Calu3 (cell line): ENCODE data around the gene FRMD7. TPM values are rescaled to one million over a fixed set of nuclear protein-coding genes. Genes with fewer than 3 reads are reported as not detected.

ENCODE experiments used
- BruUV-seq: library from RNA; stranded (reverse); fragments of 400-500 nt; replicated peaks from 2 replicates; lab custom pipeline; 2021; lab: Mats Ljungman, UMichigan
- CTCF ChIA-PET: fragments of 300-600 bp; sonication (Branson Sonifier 250); formaldehyde crosslinking; loops from one replicate; lab custom pipeline; 2022; ENCODE audit warnings: antibody characterized with exemption; lab: Charles Lee
- DNase-seq: peaks from one replicate; pipeline ENCODE4 v3.0.0; 2022
- H3K27ac Mint-ChIP-seq: one replicate; pipeline ENCODE4 v1.8.0; 2022; ENCODE audit warnings: mixed read lengths; ENCODE audit not compliant: unreplicated experiment
- H3K27me3 Mint-ChIP-seq: one replicate; pipeline ENCODE4 v1.8.0; 2022; ENCODE audit warnings: mixed read lengths; ENCODE audit not compliant: unreplicated experiment
- H3K36me3 Mint-ChIP-seq: one replicate; pipeline ENCODE4 v1.8.0; 2022; ENCODE audit warnings: mild to moderate bottlenecking, moderate library complexity, mixed read lengths; ENCODE audit not compliant: insufficient read depth, unreplicated experiment
- H3K4me1 Mint-ChIP-seq: one replicate; pipeline ENCODE4 v1.8.0; 2022; ENCODE audit warnings: mild to moderate bottlenecking, low read depth, mixed read lengths; ENCODE audit not compliant: unreplicated experiment
- H3K4me3 Mint-ChIP-seq: one replicate; pipeline ENCODE4 v1.8.0; 2022; ENCODE audit warnings: mild to moderate bottlenecking, low read depth, moderate library complexity, mixed read lengths; ENCODE audit not compliant: unreplicated experiment
- H3K9me3 Mint-ChIP-seq: one replicate; pipeline ENCODE4 v1.8.0; 2022; ENCODE audit warnings: low read depth, mixed read lengths; ENCODE audit not compliant: unreplicated experiment
- CTCF ChIP-seq: fragments of 200-600 bp; IDR thresholded peaks from one replicate; pipeline ENCODE4 v1.8.0; 2022; ENCODE audit warnings: antibody characterized with exemption; ENCODE audit not compliant: unreplicated experiment
- intact Hi-C: fragments of 100-400 bp; cut with micrococcal nuclease; formaldehyde crosslinking; loops from one replicate; pipeline ENCODE4 v1.10.0; 2022; ENCODE audit not compliant: unreplicated experiment
- total RNA-seq: library from RNA; stranded (reverse); gene quantifications from 2 replicates; pipeline ENCODE4 v1.2.3, GENCODE V29; 2022

The FRMD7 gene
- total RNA-seq, 1 experiment from 2014 or later = not detected

- H3K27ac Mint-ChIP-seq = no peak overlapping the region
Observed at GRCh38 chrX:132077414-132077813, 50.4 kb downstream of the FRMD7 start.

GRCh38 chrX:132071254-132071653, 56.6 kb downstream of the FRMD7 start:
- Mint-ChIP-seq H3K27ac (no peak overlapping the region), H3K4me1 (peaks cover 9% of the 10 kb centered on the region), H3K4me3 (no peak overlapping the region), H3K27me3 (no peaks in the 10 kb centered on the region), H3K9me3 (no peaks in the 10 kb centered on the region), H3K36me3 (no peaks in the 10 kb centered on the region)
- intact Hi-C loops = loop anchor here (1.0 kb wide), 1 partner anchor 230 kb away; no protein-coding TSS in a partner anchor
- TF ChIP-seq CTCF = no peak
- CTCF ChIA-PET = interaction anchor here (1.1 to 1.6 kb wide), 2 partner anchors 216 to 229 kb away, joined by 7 to 12 read pairs; no protein-coding TSS in a partner anchor
- no peak for DNase-seq
- no TSS peak for BruUV-seq

More at GRCh38 chrX:132077414-132077813, 50.4 kb downstream of the FRMD7 start:
- H3K36me3 Mint-ChIP-seq = no peaks in the 10 kb centered on the region
- no peaks in the 10 kb centered on the region for H3K9me3 Mint-ChIP-seq
- CTCF ChIA-PET = no interaction called here
- H3K4me1 Mint-ChIP-seq = no peaks in the 10 kb centered on the region
- intact Hi-C loops = no loop called here
- H3K4me3 Mint-ChIP-seq = no peak overlapping the region
- peaks cover 4% of the 10 kb centered on the region for H3K27me3 Mint-ChIP-seq
- DNase-seq = no peak
- no peak for TF ChIP-seq CTCF
- BruUV-seq = no TSS peak

- DNase-seq = no peak
- H3K9me3 Mint-ChIP-seq = no peaks in the 10 kb centered on the region
- BruUV-seq = no TSS peak
Observed at GRCh38 chrX:132068405-132068804, 59.4 kb downstream of the FRMD7 start.

GRCh38 chrX:132063862-132064261, 64.0 kb downstream of the FRMD7 start:
- TF ChIP-seq CTCF = no peak
- CTCF ChIA-PET = no interaction called here
- intact Hi-C loops = no loop called here
- no peak for DNase-seq
- no peak overlapping the region for H3K4me3 Mint-ChIP-seq
- H3K27me3 Mint-ChIP-seq = no peaks in the 10 kb centered on the region
- H3K27ac Mint-ChIP-seq = no peak overlapping the region
- no peaks in the 10 kb centered on the region for H3K36me3 Mint-ChIP-seq
- BruUV-seq = no TSS peak
- no peaks in the 10 kb centered on the region for H3K9me3 Mint-ChIP-seq
- peaks cover 7% of the 10 kb centered on the region for H3K4me1 Mint-ChIP-seq

More at GRCh38 chrX:132068405-132068804, 59.4 kb downstream of the FRMD7 start:
- no peaks in the 10 kb centered on the region for H3K36me3 Mint-ChIP-seq
- H3K27me3 Mint-ChIP-seq = no peaks in the 10 kb centered on the region
- H3K4me1 Mint-ChIP-seq = peaks cover 9% of the 10 kb centered on the region
- CTCF ChIA-PET = no interaction called here
- intact Hi-C loops = loop anchor here (5.0 kb wide), 1 partner anchor 46 kb away; the partner anchor contains the start of gene STK26
- H3K4me3 Mint-ChIP-seq = no peak overlapping the region
- no peak for TF ChIP-seq CTCF
- H3K27ac Mint-ChIP-seq = no peak overlapping the region
